ENCODE results near the gene RAMP2.

Gene RAMP2

GRCh38 chr17:42784409-42784808 lies 23.4 kb downstream of the RAMP2 start:
- Histone ChIP-seq H3K27me3 (ENCODE audit: low read length) (no peaks in the 10 kb centered on the region), H3K9me2 (replicated peaks; ENCODE audit: insufficient read depth, low read length) (no peaks in the 10 kb centered on the region), H4K20me1 (ENCODE audit: low read depth, low read length) (no peaks in the 10 kb centered on the region), H3K36me3 (ENCODE audit: low read length) (no peaks in the 10 kb centered on the region), H3K4me3 (ENCODE audit: insufficient read depth, low read length, poor library complexity, severe bottlenecking) (no peak overlapping the region), H2AFZ (ENCODE audit: low read depth, low read length, severe bottlenecking) (no peak overlapping the region), H3K9ac (ENCODE audit: low read length) (no peak overlapping the region), H3K79me2 (ENCODE audit: insufficient read depth, low read length) (no peaks in the 10 kb centered on the region), H3F3A (ENCODE audit: insufficient read depth) (no peaks in the 10 kb centered on the region), H3K4me2 (ENCODE audit: low read depth, low read length, poor library complexity, severe bottlenecking) (no peak overlapping the region), H3K9me3 (ENCODE audit: insufficient read depth, low read length) (no peaks in the 10 kb centered on the region), H3K27ac (ENCODE audit: low read depth, low read length) (no peak overlapping the region)
- no peak for TF ChIP-seq CTCF (IDR thresholded peaks at IDR 0.05; ENCODE audit: insufficient read depth, low read length, poor library complexity, severe bottlenecking)
- TF ChIP-seq EZH2phosphoT487 (conservative IDR thresholded peaks at IDR 0.05; ENCODE audit: low read length): no peak

GRCh38 chr17:42784811-42785592 lies 24.0 kb downstream of the RAMP2 start:
- Histone ChIP-seq H3K9ac (ENCODE audit: low read length) (no peak overlapping the region), H3K27ac (ENCODE audit: low read depth, low read length) (no peak overlapping the region), H3K36me3 (ENCODE audit: low read length) (no peaks in the 10 kb centered on the region), H3K9me2 (replicated peaks; ENCODE audit: insufficient read depth, low read length) (no peaks in the 10 kb centered on the region), H3K4me3 (ENCODE audit: insufficient read depth, low read length, poor library complexity, severe bottlenecking) (no peak overlapping the region), H3K27me3 (ENCODE audit: low read length) (no peaks in the 10 kb centered on the region), H3F3A (ENCODE audit: insufficient read depth) (no peaks in the 10 kb centered on the region), H3K9me3 (ENCODE audit: insufficient read depth, low read length) (no peaks in the 10 kb centered on the region), H3K4me2 (ENCODE audit: low read depth, low read length, poor library complexity, severe bottlenecking) (no peak overlapping the region), H2AFZ (ENCODE audit: low read depth, low read length, severe bottlenecking) (no peak overlapping the region), H4K20me1 (ENCODE audit: low read depth, low read length) (no peaks in the 10 kb centered on the region), H3K79me2 (ENCODE audit: insufficient read depth, low read length) (no peaks in the 10 kb centered on the region)
- TF ChIP-seq EZH2phosphoT487 (conservative IDR thresholded peaks at IDR 0.05; ENCODE audit: low read length): no peak
- TF ChIP-seq CTCF (IDR thresholded peaks at IDR 0.05; ENCODE audit: insufficient read depth, low read length, poor library complexity, severe bottlenecking): no peak

- Histone ChIP-seq H3K27me3 (ENCODE audit: low read length) (no peaks in the 10 kb centered on the region), H3K27ac (ENCODE audit: low read depth, low read length) (no peak overlapping the region)
Measured at GRCh38 chr17:42787266-42787665, 26.2 kb downstream of the RAMP2 start.

More at GRCh38 chr17:42787266-42787665, 26.2 kb downstream of the RAMP2 start:
- no peak for TF ChIP-seq EZH2phosphoT487 (conservative IDR thresholded peaks at IDR 0.05; ENCODE audit: low read length)
- TF ChIP-seq CTCF (IDR thresholded peaks at IDR 0.05; ENCODE audit: insufficient read depth, low read length, poor library complexity, severe bottlenecking): no peak
- no peaks in the 10 kb centered on the region for H3K79me2 ChIP-seq (ENCODE audit: insufficient read depth, low read length)
- no peak overlapping the region for H2AFZ ChIP-seq (ENCODE audit: low read depth, low read length, severe bottlenecking)
- H3K36me3 ChIP-seq (ENCODE audit: low read length): no peaks in the 10 kb centered on the region
- no peaks in the 10 kb centered on the region for H3K9me2 ChIP-seq (replicated peaks; ENCODE audit: insufficient read depth, low read length)
- H3K4me2 ChIP-seq (ENCODE audit: low read depth, low read length, poor library complexity, severe bottlenecking): no peak overlapping the region
- no peak overlapping the region for H3K4me3 ChIP-seq (ENCODE audit: insufficient read depth, low read length, poor library complexity, severe bottlenecking)
- no peaks in the 10 kb centered on the region for H3F3A ChIP-seq (ENCODE audit: insufficient read depth)
- H3K9me3 ChIP-seq (ENCODE audit: insufficient read depth, low read length): no peaks in the 10 kb centered on the region
- no peak overlapping the region for H3K9ac ChIP-seq (ENCODE audit: low read length)
- no peaks in the 10 kb centered on the region for H4K20me1 ChIP-seq (ENCODE audit: low read depth, low read length)

All from SU-DHL-6 (cell line).